B cell (primary cell): Measurements from ENCODE around the gene CCSAP. TPM values are rescaled to one million over a fixed set of nuclear protein-coding genes. Genes with fewer than 3 reads are reported as not detected.

ENCODE experiments used
- ATAC-seq: fragments of 200-7000 bp; cut with Tn5 transposase; one replicate; pipeline ENCODE4 v1.10.0; 2021; ENCODE audit warnings: low read depth, mild to moderate bottlenecking, moderate number of reproducible peaks, moderate library complexity
- CTCF ChIA-PET: fragments of 350-600 bp; sonication (Branson Sonifier 250); formaldehyde crosslinking; loops from one replicate; lab custom pipeline; 2021; ENCODE audit warnings: antibody characterized with exemption, inconsistent platforms; lab: Charles Lee
- POLR2A ChIA-PET: fragments of 350-600 bp; sonication (Branson Sonifier 250); formaldehyde crosslinking; loops from one replicate; lab custom pipeline; 2021; ENCODE audit warnings: antibody characterized with exemption; lab: Charles Lee
- DNase-seq: peaks from one replicate; pipeline ENCODE4 v3.0.0; 2013
- H2AFZ ChIP-seq: 2 replicates; pipeline ENCODE4 v1.6.1; 2012; ENCODE audit warnings: mild to moderate bottlenecking, low read depth, low read length; ENCODE audit not compliant: insufficient read depth, poor library complexity, severe bottlenecking
- H3K27ac ChIP-seq, 2 donors: 1 replicate in 1 of 2; 2 replicates in 1 of 2; pipeline ENCODE4 v1.5.1; 2012 to 2013; ENCODE audit warnings: low read length in 2 of 2, mild to moderate bottlenecking in 2 of 2, moderate library complexity in 1 of 2
- H3K27me3 ChIP-seq, 4 experiments: fragments of 200-600 bp in 1 of 4; sonication (generic) in 1 of 4; replicated peaks in 1 of 4; 1 replicate in 2 of 4; 2 replicates in 2 of 4; pipeline versions ENCODE4 v1.6.1 to v1.7.0; 2013 to 2016; ENCODE audit warnings: low read length in 3 of 4, mild to moderate bottlenecking in 2 of 4, mixed read lengths in 1 of 4, moderate library complexity in 1 of 4; ENCODE audit not compliant: insufficient read depth in 4 of 4, control insufficient read depth in 3 of 4; ENCODE audit errors: control extremely low read depth in 1 of 4
- H3K36me3 ChIP-seq, 2 experiments: replicated peaks in 1 of 2; 1 replicate in 1 of 2; 2 replicates in 1 of 2; pipeline versions ENCODE4 v1.6.1 to v1.7.1; 2013; ENCODE audit warnings: low read length in 1 of 2; ENCODE audit not compliant: insufficient read depth in 2 of 2, control insufficient read depth in 1 of 2; ENCODE audit errors: control extremely low read depth in 1 of 2, extremely low read depth in 1 of 2
- H3K4me1 ChIP-seq, 2 donors: fragments of 200-600 bp in 1 of 2; sonication (generic) in 1 of 2; 1 replicate in 1 of 2; 2 replicates in 1 of 2; pipeline versions ENCODE4 v1.5.1 to v1.6.1; 2013 to 2017; ENCODE audit warnings: low read length in 2 of 2; ENCODE audit not compliant: control insufficient read depth in 2 of 2, insufficient read depth in 2 of 2
- H3K4me2 ChIP-seq: replicated peaks from 2 replicates; pipeline ENCODE3; 2012; ENCODE audit warnings: mild to moderate bottlenecking, low read depth, low read length; ENCODE audit not compliant: poor library complexity, severe bottlenecking
- H3K4me3 ChIP-seq, 5 experiments: fragments of 200-600 bp in 1 of 5; sonication (generic) in 1 of 5; 1 replicate in 3 of 5; 2 replicates in 2 of 5; pipeline versions ENCODE4 v1.5.1 to v1.7.0; 2011 to 2016; ENCODE audit warnings: low read length in 4 of 5, mild to moderate bottlenecking in 4 of 5, low read depth in 2 of 5, control low read depth in 1 of 5, moderate library complexity in 1 of 5; ENCODE audit not compliant: insufficient read depth in 1 of 5; ENCODE audit errors: control extremely low read depth in 1 of 5, extremely low read depth in 1 of 5
- H3K79me2 ChIP-seq: fragments of 200-600 bp; sonication (generic); one replicate; pipeline ENCODE4 v1.6.0; 2016; ENCODE audit warnings: low read length; ENCODE audit not compliant: control insufficient read depth, insufficient read depth
- H3K9ac ChIP-seq: fragments of 200-600 bp; sonication (generic); 2 replicates; pipeline ENCODE4 v1.6.1; 2017; ENCODE audit warnings: mild to moderate bottlenecking, low read length, moderate library complexity
- H3K9me3 ChIP-seq, 3 donors: one replicate each; pipeline versions ENCODE4 v1.6.1 to v1.7.1; 2013; ENCODE audit warnings: low read length in 2 of 3; ENCODE audit not compliant: control insufficient read depth in 2 of 3, insufficient read depth in 1 of 3; ENCODE audit errors: control extremely low read depth in 1 of 3
- H4K20me1 ChIP-seq: 2 replicates; pipeline ENCODE4 v1.6.0; 2012; ENCODE audit warnings: mild to moderate bottlenecking, low read length; ENCODE audit not compliant: insufficient read depth, control insufficient read depth, poor library complexity, severe bottlenecking
- H3K27ac Mint-ChIP-seq: one replicate; pipeline ENCODE4 v1.8.0; 2021; ENCODE audit warnings: mixed read lengths
- H3K27me3 Mint-ChIP-seq: one replicate; pipeline ENCODE4 v1.8.0; 2021; ENCODE audit warnings: mixed read lengths
- H3K4me1 Mint-ChIP-seq: one replicate; pipeline ENCODE4 v1.8.0; 2021; ENCODE audit warnings: mixed read lengths
- H3K4me3 Mint-ChIP-seq: one replicate; pipeline ENCODE4 v1.8.0; 2021; ENCODE audit warnings: mixed read lengths
- H3K9me3 Mint-ChIP-seq: one replicate; pipeline ENCODE4 v1.8.0; 2022; ENCODE audit warnings: mixed read lengths; ENCODE audit not compliant: insufficient read depth
- CTCF ChIP-seq: fragments of 200-600 bp; IDR thresholded peaks from one replicate; pipeline ENCODE4 v1.8.0; 2022; ENCODE audit warnings: antibody characterized with exemption, mild to moderate bottlenecking
- EZH2 ChIP-seq: IDR thresholded peaks from 2 replicates; pipeline ENCODE4 v1.6.1; 2012; ENCODE audit warnings: borderline replicate concordance, low read depth, mild to moderate bottlenecking, moderate library complexity, low read length; ENCODE audit not compliant: insufficient read depth, poor library complexity, severe bottlenecking
- WGBS: methylation state at CpG from one replicate; pipeline ENCODE4 v1.1.5; 2013; ENCODE audit warnings: missing lambda C conversion rate; ENCODE audit not compliant: insufficient coverage; 5-methylcytosine and 5-hydroxymethylcytosine counted together
- intact Hi-C: fragments of 100-400 bp; cut with micrococcal nuclease; formaldehyde crosslinking; loops from one replicate; pipeline ENCODE4 v1.10.0; 2022
- polyA plus RNA-seq: library from polyadenylated mRNA; depleted of rRNA; stranded (reverse); fragments of >200 nt; gene quantifications from 2 replicates; pipeline ENCODE4 v1.2.3, GENCODE V29; 2012
- total RNA-seq, 2 donors: library from RNA; stranded (reverse); fragments of 120-200 nt in 1 of 2; gene quantifications; 1 replicate in 1 of 2; 2 replicates in 1 of 2; pipeline versions ENCODE4 v1.2.3 to v1.2.4, GENCODE V29; 2013 to 2022

CCSAP gene
- total and polyA plus RNA-seq, 2 donors (not counting 1 experiment from before 2014, with no cell fraction given), result 3.3 to 15.8 TPM

DNA sequence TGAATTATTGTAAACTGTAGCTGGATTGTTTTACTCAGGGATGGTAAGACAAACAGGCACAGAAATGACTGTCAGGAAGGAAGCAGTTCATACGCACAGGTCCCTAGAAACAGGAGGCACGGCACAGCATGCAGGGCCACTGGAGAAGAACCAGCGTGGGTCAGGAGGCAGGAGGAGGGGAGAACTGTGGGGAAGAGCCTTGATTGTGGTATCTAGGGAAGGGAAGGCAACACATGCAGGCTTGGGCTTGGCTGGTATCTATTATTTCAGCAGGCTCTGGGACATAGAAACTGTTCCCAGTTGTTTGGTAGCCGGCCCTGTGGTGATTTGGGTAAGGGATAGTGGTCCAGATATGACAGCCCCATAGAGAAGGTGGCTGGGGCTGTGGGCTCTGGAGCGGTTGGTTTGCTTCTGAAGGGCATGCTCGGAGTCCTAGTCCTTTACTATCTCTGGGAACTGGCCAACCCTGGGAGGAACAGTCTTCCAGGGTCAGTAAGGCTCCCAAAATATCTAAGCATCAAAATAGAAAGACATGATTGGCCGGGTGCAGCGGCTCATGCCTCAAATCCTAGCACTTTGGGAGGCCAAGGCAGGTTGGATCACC is 43.1 kb upstream of the CCSAP start:
- no peaks in the 10 kb centered on the region for H4K20me1 ChIP-seq
- no peak overlapping the region for H3K4me2 ChIP-seq
- DNase-seq, result no peak
- H3K9ac ChIP-seq, result no peak overlapping the region
- no peak overlapping the region for H2AFZ ChIP-seq
- no peak overlapping the region for H3K27ac Mint-ChIP-seq
- ChIA-PET CTCF (interaction anchor here (0.7 to 1.5 kb wide), 2 partner anchors 12 to 137 kb away, joined by 3 read pairs; no protein-coding TSS in a partner anchor), POLR2A (no interaction called here)
- H3K27me3 Mint-ChIP-seq, result peaks cover 50% of the 10 kb centered on the region
- H3K79me2 ChIP-seq, result no peaks in the 10 kb centered on the region
- H3K4me3 Mint-ChIP-seq, result no peak overlapping the region
- H3K9me3 Mint-ChIP-seq, result no peaks in the 10 kb centered on the region
- no peak overlapping the region for H3K27ac ChIP-seq
- WGBS, result 66% methylated on average over 7 of the region's 8 CpGs
- no peak for TF ChIP-seq EZH2
- TF ChIP-seq CTCF, result no peak
- H3K4me1 ChIP-seq, result no peaks in the 10 kb centered on the region
- peaks cover 0 to 8% (median 2%) of the 10 kb centered on the region in 4 experiments for H3K27me3 ChIP-seq
- intact Hi-C loops, result no loop called here
- no peak overlapping the region for H3K4me3 ChIP-seq
- ATAC-seq, result no peak
- H3K36me3 ChIP-seq, result no peaks in the 10 kb centered on the region
- no peaks in the 10 kb centered on the region for H3K4me1 Mint-ChIP-seq
- H3K9me3 ChIP-seq, result peaks cover 0 to 8% (median 0%) of the 10 kb centered on the region in 3 donors

DNA sequence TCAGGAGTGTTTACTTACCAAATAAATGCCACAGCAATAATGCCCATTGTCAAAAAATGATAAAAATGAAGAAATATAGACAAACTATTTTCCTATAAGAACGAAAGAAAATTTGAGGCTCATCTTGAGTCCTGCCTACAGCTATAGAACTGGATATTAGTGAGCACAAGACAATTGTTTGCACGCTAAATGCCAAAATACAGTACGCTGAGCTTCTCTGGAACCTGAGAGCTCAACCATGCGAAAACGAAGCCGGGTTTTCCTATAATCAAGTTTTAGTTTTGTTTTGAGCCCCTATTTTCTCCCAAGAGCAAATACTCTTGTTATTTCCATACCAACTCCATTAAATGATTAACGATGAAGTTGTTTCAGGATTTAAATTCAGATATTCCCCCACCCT is 42.0 kb upstream of the CCSAP start:
- Histone ChIP-seq H3K9me3 (peaks cover 0 to 3% (median 0%) of the 10 kb centered on the region in 3 donors), H4K20me1 (no peaks in the 10 kb centered on the region), H3K27ac (no peak overlapping the region), H3K4me2 (no peak overlapping the region), H3K9ac (no peak overlapping the region), H3K4me3 (no peak overlapping the region), H3K79me2 (no peaks in the 10 kb centered on the region), H2AFZ (no peak overlapping the region), H3K36me3 (no peaks in the 10 kb centered on the region), H3K4me1 (no peaks in the 10 kb centered on the region), H3K27me3 (peaks cover 0 to 4% (median 2%) of the 10 kb centered on the region in 4 experiments)
- no peaks in the 10 kb centered on the region for H3K4me1 Mint-ChIP-seq
- ATAC-seq, result no peak
- H3K4me3 Mint-ChIP-seq, result no peak overlapping the region
- intact Hi-C loops, result no loop called here
- CTCF ChIA-PET, result interaction anchor here (1.5 kb wide), 1 partner anchor 11 kb away, joined by 3 read pairs; no protein-coding TSS in a partner anchor
- WGBS, result 90% methylated on average over 5 of the region's 7 CpGs
- TF ChIP-seq EZH2, result no peak
- POLR2A ChIA-PET, result no interaction called here
- no peak overlapping the region for H3K27ac Mint-ChIP-seq
- no peak for DNase-seq
- H3K9me3 Mint-ChIP-seq, result no peaks in the 10 kb centered on the region
- peaks cover 46% of the 10 kb centered on the region for H3K27me3 Mint-ChIP-seq
